Heart left ventricle (tissue), 13 donors: ENCODE data around the gene UBL4A.

ENCODE experiments used
- CTCF ChIP-seq, 12 donors: fragments of 200-600 bp; sonication (generic) in 4 of 12; IDR thresholded peaks; one replicate each; pipeline versions ENCODE4 v1.5.0 to v1.8.0; 2018 to 2022; ENCODE audit warnings: antibody characterized with exemption in 12 of 12, mild to moderate bottlenecking in 5 of 12
- POLR2A ChIP-seq, 2 donors: fragments of 450-650 bp; IDR thresholded peaks; one replicate each; pipeline ENCODE4 v1.6.1; 2017; ENCODE audit warnings: antibody characterized with exemption in 2 of 2, mild to moderate bottlenecking in 2 of 2, moderate library complexity in 2 of 2
- donor health status: ischemic (EF 13 %, LVEDD 7.1; RV severe dilation, severe dysfunction).
- donor health status: DM: no; HTN: yes; CAD: no.
- donor health status: DM: no; HTN: no; CAD: no.
- donor health status: ischemic (EF 25% LVEDD 6.9; RV normal size, moderate dysfunction).
- donor health status: ischemic (EF 25% LVEDD 5.7; RV mildly dilated, moderate dysfunction).
- donor health status: ischemic (EF 35%, LVEDD 5.7; RV mildly dilated, moderate dysfunction).
- donor health status: nonischemic (EF 11% LVEDD 7.7; RV severe dilation, severe dysfunction).
- donor health status: DM: yes; HTN: yes; CAD: no.
- donor health status: PGD.
- donor health status: ischemic (EF 29% LVEDD 5.4; RV normal size, mild dysfunction).
- donor health status: nonischemic (EF 23%, LVEDD 6.1; RV moderate dilation, normal function).

- TF ChIP-seq POLR2A (IDR thresholded peaks at IDR 0.05) (peak; percentile 87 to 96), CTCF (IDR thresholded peaks at IDR 0.05) (peak in 2 of 12 donors; percentile 12 to 17)
Observed at GRCh38 chrX:154490414-154491083, 4.1 kb upstream of the UBL4A start, which contains the start of gene SLC10A3.
